Measurements from ENCODE around the gene FRMD8. TPM values are rescaled to one million over a fixed set of nuclear protein-coding genes. Genes with fewer than 3 reads are reported as not detected.

Gene FRMD8
- total RNA-seq, 4 donors from 2014 or later: 11.5 to 51.7 (median 20.1) TPM

- Histone ChIP-seq H3K27ac (peak overlapping the region; percentile 98 to 100 (median 100)), H3K36me3 (peaks cover 5 to 42% of the 10 kb centered on the region in 2 donors), H3K4me3 (peak overlapping the region; percentile 81 to 95 (median 90)), H3K27me3 (no peaks in the 10 kb centered on the region), H3K9me3 (no peaks in the 10 kb centered on the region), H3K4me1 (peaks cover 24 to 39% of the 10 kb centered on the region in 2 donors)
- intact Hi-C loops (cut with DNase I; ENCODE audit: low total_unique reads): loop anchor here (1.0 to 2.0 kb wide), 4 partner anchors 40 to 149 kb away; partner anchors contain the start of genes SLC25A45 and ZNRD2
- in situ Hi-C loops (cut with MboI; ENCODE audit: low sequenced_read_pairs in 4 of 4): loop anchor here in 2 of 4 donors (10.0 kb wide), 2 partner anchors 53 to 83 kb away; no protein-coding TSS in a partner anchor
- ATAC-seq: peak; percentile 11
- peak; percentile 97 to 98 for DNase-seq
- TF ChIP-seq CTCF (IDR thresholded peaks at IDR 0.05 in 4 of 5, conservative IDR thresholded peaks at IDR 0.05 in 1 of 5): no peak
- no peak for TF ChIP-seq POLR2A (IDR thresholded peaks at IDR 0.05)
These were observed 35.6 kb downstream of the FRMD8 start for GRCh38 chr11:65421794-65422632.

GRCh38 chr11:65422633-65423515 is 36.4 kb downstream of the FRMD8 start, which contains the start of gene NEAT1:
Gene NEAT1 (plus strand): TSS chr11:65422798.
- TF ChIP-seq CTCF (IDR thresholded peaks at IDR 0.05 in 4 of 5, conservative IDR thresholded peaks at IDR 0.05 in 1 of 5) (no peak), POLR2A (IDR thresholded peaks at IDR 0.05) (no peak)

GRCh38 chr11:65423516-65424204 is 37.2 kb downstream of the FRMD8 start:
- Histone ChIP-seq H3K36me3 (peaks cover 5 to 55% of the 10 kb centered on the region in 2 donors), H3K4me1 (peaks cover 25 to 40% of the 10 kb centered on the region in 2 donors), H3K27me3 (no peaks in the 10 kb centered on the region), H3K27ac (peak overlapping the region; percentile 98 to 100 (median 100)), H3K9me3 (no peaks in the 10 kb centered on the region), H3K4me3 (peak overlapping the region; percentile 81 to 95 (median 90))
- intact Hi-C loops (cut with DNase I; ENCODE audit: low total_unique reads) (no loop called here), in situ Hi-C loops (cut with MboI; ENCODE audit: low sequenced_read_pairs in 4 of 4) (loop anchor here in 2 of 4 donors (10.0 kb wide), 2 partner anchors 51 to 81 kb away; no protein-coding TSS in a partner anchor)
- ATAC-seq (no peak), DNase-seq (peak in 1 of 2 donors; percentile 25)
- TF ChIP-seq CTCF (IDR thresholded peaks at IDR 0.05 in 4 of 5, conservative IDR thresholded peaks at IDR 0.05 in 1 of 5): no peak
- no peak for TF ChIP-seq POLR2A (IDR thresholded peaks at IDR 0.05)

More at GRCh38 chr11:65422633-65423515, 36.4 kb downstream of the FRMD8 start, which contains the start of gene NEAT1:
- DNase-seq (peak; percentile 97 to 98), ATAC-seq (peak; percentile 7 to 10)
- intact Hi-C loops (cut with DNase I; ENCODE audit: low total_unique reads): loop anchor here (1.0 kb wide), 1 partner anchor 74 kb away; no protein-coding TSS in a partner anchor
- Histone ChIP-seq H3K27ac (peak within 1 kb of the TSS; percentile 98 to 100 (median 100)), H3K36me3 (peaks cover 5 to 51% of the 10 kb centered on the region in 2 donors), H3K4me1 (peaks cover 20 to 39% of the 10 kb centered on the region in 2 donors), H3K4me3 (peak within 1 kb of the TSS; percentile 81 to 95 (median 90)), H3K27me3 (no peaks in the 10 kb centered on the region), H3K9me3 (no peaks in the 10 kb centered on the region)
- in situ Hi-C loops (cut with MboI; ENCODE audit: low sequenced_read_pairs in 4 of 4): loop anchor here in 2 of 4 donors (10.0 kb wide), 2 partner anchors 52 to 82 kb away; no protein-coding TSS in a partner anchor

Measured in gastrocnemius medialis (tissue), 4 donors.